Nephron progenitor cell (in vitro differentiated cells): Measurements from ENCODE around the gene GPR107.
"Not testable (repeated sequence)": the region's sequence is repeated elsewhere in the genome, so short reads cannot be mapped to it uniquely, and the experiment has no call there.

Experiments used
- DNase-seq: peaks from one replicate; pipeline ENCODE4 v3.0.0; 2021
- H3K27ac Mint-ChIP-seq: 2 replicates; pipeline ENCODE4 v1.8.0; 2021; ENCODE audit warnings: mild to moderate bottlenecking, moderate library complexity, mixed read lengths
- H3K27me3 Mint-ChIP-seq: 2 replicates; pipeline ENCODE4 v1.8.0; 2021; ENCODE audit warnings: mild to moderate bottlenecking, low read depth, mixed read lengths; ENCODE audit not compliant: poor library complexity
- H3K36me3 Mint-ChIP-seq: 2 replicates; pipeline ENCODE4 v1.8.0; 2021; ENCODE audit warnings: low read depth, mixed read lengths
- H3K4me1 Mint-ChIP-seq: 2 replicates; pipeline ENCODE4 v1.8.0; 2021; ENCODE audit warnings: mixed read lengths
- H3K4me3 Mint-ChIP-seq: 2 replicates; pipeline ENCODE4 v1.8.0; 2021; ENCODE audit warnings: mild to moderate bottlenecking, moderate library complexity, mixed read lengths
- H3K9me3 Mint-ChIP-seq: 2 replicates; pipeline ENCODE4 v1.8.0; 2021; ENCODE audit warnings: mild to moderate bottlenecking, moderate library complexity, mixed read lengths
- TF ChIP-seq, protein P1 (sequence below): fragments of 200-600 bp; sonication (generic); IDR thresholded peaks from 2 replicates; pipeline ENCODE4 v1.5.0; 2021; ENCODE audit warnings: antibody characterized with exemption

The GPR107 gene

DNA sequence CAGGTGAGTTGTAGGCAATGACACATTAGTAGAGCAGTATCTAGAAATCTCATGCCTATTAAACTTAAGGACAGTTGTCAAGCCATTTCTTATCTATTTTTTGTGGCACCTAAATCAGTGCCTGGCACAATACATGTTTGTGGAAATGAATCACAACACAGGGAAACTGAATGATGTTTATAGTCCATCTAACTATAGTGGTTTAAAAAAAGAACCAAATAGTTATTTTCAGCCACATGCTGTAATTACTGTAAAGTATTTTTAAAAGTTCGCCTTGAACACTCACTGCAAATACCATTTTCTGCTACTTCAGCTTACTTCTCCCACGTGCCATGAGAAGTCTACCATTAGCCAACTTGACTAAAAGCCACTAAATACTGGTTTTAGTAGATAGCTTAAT lies 32.6 kb upstream of the GPR107 start:
- TF ChIP-seq, protein P1, sequence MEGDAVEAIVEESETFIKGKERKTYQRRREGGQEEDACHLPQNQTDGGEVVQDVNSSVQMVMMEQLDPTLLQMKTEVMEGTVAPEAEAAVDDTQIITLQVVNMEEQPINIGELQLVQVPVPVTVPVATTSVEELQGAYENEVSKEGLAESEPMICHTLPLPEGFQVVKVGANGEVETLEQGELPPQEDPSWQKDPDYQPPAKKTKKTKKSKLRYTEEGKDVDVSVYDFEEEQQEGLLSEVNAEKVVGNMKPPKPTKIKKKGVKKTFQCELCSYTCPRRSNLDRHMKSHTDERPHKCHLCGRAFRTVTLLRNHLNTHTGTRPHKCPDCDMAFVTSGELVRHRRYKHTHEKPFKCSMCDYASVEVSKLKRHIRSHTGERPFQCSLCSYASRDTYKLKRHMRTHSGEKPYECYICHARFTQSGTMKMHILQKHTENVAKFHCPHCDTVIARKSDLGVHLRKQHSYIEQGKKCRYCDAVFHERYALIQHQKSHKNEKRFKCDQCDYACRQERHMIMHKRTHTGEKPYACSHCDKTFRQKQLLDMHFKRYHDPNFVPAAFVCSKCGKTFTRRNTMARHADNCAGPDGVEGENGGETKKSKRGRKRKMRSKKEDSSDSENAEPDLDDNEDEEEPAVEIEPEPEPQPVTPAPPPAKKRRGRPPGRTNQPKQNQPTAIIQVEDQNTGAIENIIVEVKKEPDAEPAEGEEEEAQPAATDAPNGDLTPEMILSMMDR: no peak
- no peak overlapping the region for H3K4me3 Mint-ChIP-seq
- no peaks in the 10 kb centered on the region for H3K27me3 Mint-ChIP-seq
- DNase-seq: no peak
- peaks cover 12% of the 10 kb centered on the region for H3K9me3 Mint-ChIP-seq
- peaks cover 19% of the 10 kb centered on the region for H3K36me3 Mint-ChIP-seq
- no peak overlapping the region for H3K27ac Mint-ChIP-seq
- H3K4me1 Mint-ChIP-seq: no peaks in the 10 kb centered on the region

DNA sequence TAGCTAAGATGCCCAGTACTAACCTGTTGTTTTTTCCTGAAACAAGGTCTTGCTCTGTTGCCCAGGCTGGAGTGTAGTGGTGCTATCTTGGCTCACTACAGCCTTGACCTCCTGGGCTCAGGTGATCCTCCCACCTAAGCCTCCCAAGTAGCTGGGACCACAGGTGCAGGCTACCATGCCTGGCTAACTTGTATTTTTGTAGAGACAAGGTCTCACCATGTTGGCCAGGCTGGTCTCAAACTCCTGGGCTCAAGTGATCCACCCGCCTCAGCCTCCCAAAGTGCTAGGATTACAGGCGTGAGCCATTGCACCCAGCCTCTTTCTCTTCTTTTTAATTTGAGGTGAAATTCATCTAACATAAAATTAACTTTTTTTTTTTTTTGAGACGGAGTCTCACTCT lies 31.9 kb upstream of the GPR107 start:
- H3K27me3 Mint-ChIP-seq, H3K9me3 Mint-ChIP-seq, H3K4me1 Mint-ChIP-seq: not testable (repeated sequence)

DNA sequence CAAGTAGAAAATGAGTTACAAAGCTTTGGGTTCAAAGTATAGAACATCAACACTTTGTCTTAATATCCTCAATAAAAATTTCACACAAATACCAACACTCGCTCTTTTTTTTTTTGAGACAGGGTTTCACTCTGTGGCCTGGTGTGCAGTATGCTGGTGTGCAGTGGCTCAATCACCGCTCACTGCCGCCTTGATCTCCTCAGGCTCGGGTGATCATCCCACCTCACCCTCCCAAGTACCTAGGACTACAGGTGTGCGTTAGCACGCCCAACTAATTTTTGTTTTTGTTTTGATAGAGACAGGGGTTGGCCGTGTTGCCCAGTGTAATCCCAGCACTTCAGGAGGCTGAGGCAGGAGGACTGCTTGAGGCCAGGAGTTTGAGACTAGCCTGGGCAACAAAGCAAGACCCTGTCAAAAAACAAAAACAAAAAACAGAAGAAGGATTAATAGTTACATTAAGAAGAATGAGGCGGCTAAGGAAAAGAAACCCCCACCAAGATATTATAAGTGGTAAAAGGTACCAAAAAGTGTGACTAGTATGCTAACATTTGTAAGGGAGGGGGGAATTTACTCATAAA lies 31.1 kb upstream of the GPR107 start:
- peak overlapping the region; percentile 21 for H3K27ac Mint-ChIP-seq
- no peak for DNase-seq
- TF ChIP-seq, protein P1: no peak
- no peaks in the 10 kb centered on the region for H3K27me3 Mint-ChIP-seq
- peaks cover 7% of the 10 kb centered on the region for H3K36me3 Mint-ChIP-seq
- no peak overlapping the region for H3K4me3 Mint-ChIP-seq
- H3K9me3 Mint-ChIP-seq: no peaks in the 10 kb centered on the region
- no peaks in the 10 kb centered on the region for H3K4me1 Mint-ChIP-seq

More for the DNA sequence above, 31.9 kb upstream of the GPR107 start:
- H3K4me3 Mint-ChIP-seq, H3K27ac Mint-ChIP-seq, DNase-seq: not testable (repeated sequence)
- H3K36me3 Mint-ChIP-seq: peaks cover 12% of the 10 kb centered on the region

DNA sequence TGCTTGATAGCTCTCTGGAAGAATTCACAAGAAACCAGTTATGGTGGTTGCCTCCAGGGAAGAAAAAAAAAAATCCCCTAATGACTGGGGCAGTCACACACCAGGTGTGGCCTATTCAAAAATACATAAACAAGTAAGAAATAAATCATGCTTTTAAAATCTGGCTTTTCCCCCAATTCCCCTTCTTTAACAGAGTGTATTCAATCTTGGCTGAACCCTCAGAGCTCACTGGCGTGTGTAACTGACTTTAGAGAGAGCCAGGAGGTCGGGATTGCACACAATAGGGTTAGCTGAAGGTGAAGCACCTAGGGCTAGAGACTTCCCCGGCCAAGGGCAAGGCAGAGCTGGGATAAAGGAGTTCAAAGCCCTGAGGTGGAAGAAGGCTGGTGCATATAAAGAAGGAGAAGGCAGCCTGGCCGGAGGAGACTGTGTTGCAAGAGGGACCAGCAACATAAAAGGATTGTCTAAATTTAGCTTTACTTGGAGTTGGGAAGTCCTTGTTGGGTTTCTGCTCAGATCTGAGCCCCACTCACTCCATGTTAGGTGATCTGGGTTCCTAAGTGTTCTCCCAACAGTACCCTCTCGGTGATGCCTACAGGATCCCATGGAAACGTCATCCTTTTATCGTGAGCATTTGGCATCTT lies 30.4 kb upstream of the GPR107 start:
- Mint-ChIP-seq H3K27ac (peak overlapping the region; percentile 92), H3K27me3 (no peaks in the 10 kb centered on the region), H3K36me3 (peaks cover 13% of the 10 kb centered on the region), H3K4me3 (no peak overlapping the region), H3K9me3 (no peaks in the 10 kb centered on the region), H3K4me1 (no peaks in the 10 kb centered on the region)
- no peak for DNase-seq
- TF ChIP-seq, protein P1: no peak

DNA sequence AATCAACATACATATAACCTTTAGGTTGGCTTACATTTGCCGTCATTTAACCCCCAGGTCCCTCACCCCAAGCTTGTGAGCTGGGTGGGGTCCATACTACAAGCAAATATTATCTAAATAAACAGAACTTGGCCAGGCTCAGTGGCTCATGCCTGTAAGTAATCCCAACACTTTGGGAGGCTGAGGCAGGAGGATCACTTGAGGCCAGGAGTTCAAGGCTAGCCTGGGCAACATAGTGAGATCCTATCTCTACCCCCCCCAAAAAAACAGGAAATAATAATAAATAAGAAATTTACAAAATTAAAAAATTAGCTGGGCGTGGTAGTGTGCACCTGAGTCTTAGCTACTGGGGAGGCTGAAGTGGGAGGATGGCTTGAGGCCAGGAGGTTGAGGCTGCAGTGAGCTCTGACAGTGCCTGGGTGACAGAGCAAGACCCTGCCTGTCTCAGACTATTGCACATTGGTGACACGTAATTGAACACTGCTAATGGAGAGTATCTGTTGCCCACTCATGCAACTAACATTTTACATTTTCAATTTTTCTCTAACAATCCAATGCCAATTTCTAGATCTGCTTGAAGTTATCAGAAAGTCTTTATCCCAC lies 29.6 kb upstream of the GPR107 start:
- Mint-ChIP-seq H3K4me1 (no peaks in the 10 kb centered on the region), H3K27ac (peak overlapping the region; percentile 21), H3K4me3 (no peak overlapping the region), H3K27me3 (no peaks in the 10 kb centered on the region), H3K9me3 (no peaks in the 10 kb centered on the region), H3K36me3 (peaks cover 12% of the 10 kb centered on the region)
- DNase-seq: no peak
- TF ChIP-seq, protein P1: no peak

DNA sequence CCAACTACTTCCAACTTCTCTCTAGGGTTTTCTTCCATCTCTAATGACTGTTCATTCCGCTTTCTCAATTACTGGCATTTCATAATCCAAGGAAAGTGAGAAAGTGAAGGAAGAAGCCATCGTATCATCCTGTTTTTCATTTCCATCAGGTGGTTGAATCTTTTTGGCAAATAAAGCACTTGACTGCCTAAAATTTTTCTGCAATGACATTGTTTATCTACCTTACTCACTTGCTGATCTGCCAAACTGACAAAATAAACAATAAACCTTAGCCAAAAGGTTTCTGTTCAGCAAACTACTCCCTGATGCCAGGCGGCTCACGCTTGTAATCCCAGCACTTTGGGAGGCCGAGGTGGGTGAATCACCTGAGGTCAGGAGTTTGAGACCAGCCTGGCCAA lies 29.1 kb upstream of the GPR107 start:
- TF ChIP-seq, protein P1: no peak
- no peak overlapping the region for H3K4me3 Mint-ChIP-seq
- peaks cover 8% of the 10 kb centered on the region for H3K36me3 Mint-ChIP-seq
- no peaks in the 10 kb centered on the region for H3K4me1 Mint-ChIP-seq
- H3K27ac Mint-ChIP-seq: no peak overlapping the region
- no peaks in the 10 kb centered on the region for H3K27me3 Mint-ChIP-seq
- DNase-seq: no peak
- H3K9me3 Mint-ChIP-seq: no peaks in the 10 kb centered on the region
